ENCODE measurements around the gene RAB1A. TPM values are rescaled to one million over a fixed set of nuclear protein-coding genes. Genes with fewer than 3 reads are reported as not detected.
A peak's percentile ranks its signal among the peaks of the same experiment; 100 is the strongest.

The RAB1A gene
- polyA plus RNA-seq, 1 donor (not counting 4 experiments of a cell fraction or from before 2014, with no cell fraction given): 274 TPM

- peaks cover 38% of the 10 kb centered on the region for H3K4me1 ChIP-seq (ENCODE audit: control insufficient read depth, extremely low read depth, insufficient read depth, low read length)
- no peak overlapping the region for H2AFZ ChIP-seq (ENCODE audit: control insufficient read depth, low read length)
- no peak overlapping the region for H3K27ac ChIP-seq (ENCODE audit: control insufficient read depth, insufficient read depth, low read length)
- DNase-seq (ENCODE audit: low read depth, low spot score): no peak
- H3K79me2 ChIP-seq (ENCODE audit: control insufficient read depth, insufficient read depth, low read length): no peaks in the 10 kb centered on the region
- TF ChIP-seq EZH2 (IDR thresholded peaks at IDR 0.05; ENCODE audit: low read length) (no peak), CTCF (optimal IDR thresholded peaks at IDR 0.05 in 1 of 3, IDR thresholded peaks at IDR 0.05 in 1 of 3, conservative IDR thresholded peaks at IDR 0.05 in 1 of 3; ENCODE audit: extremely low read depth in 1 of 3, insufficient read depth in 2 of 3, low read length in 3 of 3) (no peak)
- H3K9ac ChIP-seq (ENCODE audit: control insufficient read depth, extremely low read depth, insufficient read depth, low read length): no peak overlapping the region
- no peak overlapping the region for H3K4me2 ChIP-seq (ENCODE audit: control insufficient read depth, extremely low read depth, insufficient read depth, low read depth, low read length)
- H3K36me3 ChIP-seq (ENCODE audit: control insufficient read depth in 2 of 2, extremely low read depth in 1 of 2, insufficient read depth in 2 of 2, low read length in 2 of 2): no peaks in the 10 kb centered on the region
- H3K27me3 ChIP-seq (ENCODE audit: control insufficient read depth, extremely low read depth, insufficient read depth, low read length): no peaks in the 10 kb centered on the region
- FAIRE-seq: no peak
- dilution Hi-C loops (cut with MboI; ENCODE audit: extremely low pct_ligation_motif_present, low sequenced_read_pairs): no loop called here
- H3K9me1 ChIP-seq (ENCODE audit: control insufficient read depth, extremely low read depth, insufficient read depth, low read length): peaks cover 5% of the 10 kb centered on the region
- peaks cover 5% of the 10 kb centered on the region for H4K20me1 ChIP-seq (ENCODE audit: control insufficient read depth, extremely low read depth, insufficient read depth, low read length)
- H3K4me3 ChIP-seq (ENCODE audit: control insufficient read depth in 2 of 3, extremely low read depth in 1 of 3, insufficient read depth in 2 of 3, low read depth in 1 of 3, low read length in 3 of 3): no peak overlapping the region
- no peaks in the 10 kb centered on the region for H3K9me3 ChIP-seq (ENCODE audit: control insufficient read depth, low read depth, low read length)
These were observed 66.8 kb downstream of the RAB1A start for GRCh38 chr2:65062843-65063825.

GRCh38 chr2:65061910-65062339 lies 68.0 kb downstream of the RAB1A start:
- TF ChIP-seq CTCF (optimal IDR thresholded peaks at IDR 0.05 in 1 of 3, IDR thresholded peaks at IDR 0.05 in 1 of 3, conservative IDR thresholded peaks at IDR 0.05 in 1 of 3; ENCODE audit: extremely low read depth in 1 of 3, insufficient read depth in 2 of 3, low read length in 3 of 3): no peak
- no peak for TF ChIP-seq EZH2 (IDR thresholded peaks at IDR 0.05; ENCODE audit: low read length)
- dilution Hi-C loops (cut with MboI; ENCODE audit: extremely low pct_ligation_motif_present, low sequenced_read_pairs): no loop called here
- peak overlapping the region; percentile 10 for H3K27ac ChIP-seq (ENCODE audit: control insufficient read depth, insufficient read depth, low read length)
- no peak overlapping the region for H2AFZ ChIP-seq (ENCODE audit: control insufficient read depth, low read length)
- FAIRE-seq (no peak), DNase-seq (ENCODE audit: low read depth, low spot score) (no peak)
- no peak overlapping the region for H3K4me3 ChIP-seq (ENCODE audit: control insufficient read depth in 2 of 3, extremely low read depth in 1 of 3, insufficient read depth in 2 of 3, low read depth in 1 of 3, low read length in 3 of 3)
- H4K20me1 ChIP-seq (ENCODE audit: control insufficient read depth, extremely low read depth, insufficient read depth, low read length): peaks cover 5% of the 10 kb centered on the region
- H3K9me1 ChIP-seq (ENCODE audit: control insufficient read depth, extremely low read depth, insufficient read depth, low read length): peaks cover 5% of the 10 kb centered on the region
- no peak overlapping the region for H3K9ac ChIP-seq (ENCODE audit: control insufficient read depth, extremely low read depth, insufficient read depth, low read length)
- peak overlapping the region; percentile 25 for H3K4me2 ChIP-seq (ENCODE audit: control insufficient read depth, extremely low read depth, insufficient read depth, low read depth, low read length)
- peaks cover 47% of the 10 kb centered on the region for H3K4me1 ChIP-seq (ENCODE audit: control insufficient read depth, extremely low read depth, insufficient read depth, low read length)
- H3K9me3 ChIP-seq (ENCODE audit: control insufficient read depth, low read depth, low read length): no peaks in the 10 kb centered on the region
- no peaks in the 10 kb centered on the region for H3K27me3 ChIP-seq (ENCODE audit: control insufficient read depth, extremely low read depth, insufficient read depth, low read length)
- H3K79me2 ChIP-seq (ENCODE audit: control insufficient read depth, insufficient read depth, low read length): no peaks in the 10 kb centered on the region
- H3K36me3 ChIP-seq (ENCODE audit: control insufficient read depth in 2 of 2, extremely low read depth in 1 of 2, insufficient read depth in 2 of 2, low read length in 2 of 2): no peaks in the 10 kb centered on the region
